HG02981 (cell line): Measurements from ENCODE around the gene GRAMD4.

Experiments used
- ATAC-seq: cut with Tn5 transposase; IDR thresholded peaks from one replicate; pipeline ENCODE4 v1.9.1; 2021; ENCODE audit warnings: mild to moderate bottlenecking, moderate library complexity; ENCODE audit not compliant: unreplicated experiment

The GRAMD4 gene

GRCh38 chr22:46707827-46708570 lies 87.8 kb downstream of the GRAMD4 start:
- ATAC-seq: no peak

DNA sequence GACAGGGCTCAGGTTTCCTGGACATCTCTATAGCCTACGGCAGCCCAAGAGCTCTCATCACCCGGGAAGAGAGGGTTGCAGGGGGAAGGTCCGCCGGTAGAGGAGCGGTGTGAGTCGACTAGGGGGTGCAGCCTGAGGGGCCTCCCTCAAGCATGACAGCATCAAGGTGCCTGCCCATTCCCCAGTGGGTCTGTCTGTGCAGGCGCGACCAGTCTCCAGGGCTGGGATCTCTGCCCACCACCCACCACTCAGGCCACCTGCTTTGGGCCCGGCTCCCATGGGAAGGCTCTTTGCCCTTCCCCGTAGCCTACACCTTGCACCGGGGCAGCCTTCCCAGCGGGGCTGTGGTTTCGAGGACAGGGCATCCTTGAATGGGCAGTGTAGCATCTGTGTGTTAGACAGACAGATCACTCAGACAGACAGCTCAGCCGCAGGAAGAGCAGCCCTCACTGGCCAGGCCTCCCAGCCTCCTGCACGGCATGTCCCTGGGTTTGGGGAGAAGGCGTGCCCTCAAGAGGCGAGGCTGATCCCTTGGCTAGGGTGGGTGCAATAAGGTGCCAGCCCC lies 88.7 kb downstream of the GRAMD4 start:
- no peak for ATAC-seq

DNA sequence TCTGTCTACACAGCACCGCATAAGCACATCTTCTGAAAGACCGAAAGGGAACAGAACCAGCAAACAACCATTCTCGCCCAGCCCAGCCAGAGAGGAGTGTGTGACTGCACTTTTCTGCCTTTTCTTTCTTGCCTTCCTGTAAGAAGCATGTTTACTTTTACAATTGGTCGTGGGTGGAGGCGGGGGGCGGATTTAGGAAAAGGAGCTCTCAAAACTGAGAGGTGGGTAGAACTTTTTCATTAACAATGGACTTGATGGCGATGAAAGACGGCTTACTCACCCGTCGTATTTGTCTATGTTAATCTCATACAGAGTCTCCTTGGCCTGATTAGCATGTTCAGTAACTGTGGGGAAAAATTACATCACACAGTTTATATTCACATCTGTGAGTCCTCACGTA lies 90.6 kb downstream of the GRAMD4 start:
- no peak for ATAC-seq

DNA sequence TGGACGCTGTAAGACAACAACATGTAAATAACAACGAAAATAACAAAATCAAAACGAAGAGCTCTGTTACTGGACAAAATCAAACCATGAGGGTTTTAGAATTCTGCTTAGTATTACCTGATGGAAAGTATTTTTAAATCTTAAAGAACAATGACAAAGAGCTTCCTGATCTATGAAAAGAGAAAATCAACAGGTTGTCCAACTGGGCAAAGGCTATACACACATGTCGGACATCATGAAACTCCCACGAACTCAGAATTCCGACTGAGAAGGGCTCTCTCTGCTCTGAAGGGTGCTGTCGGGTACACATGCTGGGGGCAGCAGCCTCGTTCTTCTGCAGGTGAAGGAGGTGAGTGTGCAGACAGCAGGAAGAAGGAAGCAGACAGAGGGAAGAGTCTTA lies 92.1 kb downstream of the GRAMD4 start:
- ATAC-seq: no peak

DNA sequence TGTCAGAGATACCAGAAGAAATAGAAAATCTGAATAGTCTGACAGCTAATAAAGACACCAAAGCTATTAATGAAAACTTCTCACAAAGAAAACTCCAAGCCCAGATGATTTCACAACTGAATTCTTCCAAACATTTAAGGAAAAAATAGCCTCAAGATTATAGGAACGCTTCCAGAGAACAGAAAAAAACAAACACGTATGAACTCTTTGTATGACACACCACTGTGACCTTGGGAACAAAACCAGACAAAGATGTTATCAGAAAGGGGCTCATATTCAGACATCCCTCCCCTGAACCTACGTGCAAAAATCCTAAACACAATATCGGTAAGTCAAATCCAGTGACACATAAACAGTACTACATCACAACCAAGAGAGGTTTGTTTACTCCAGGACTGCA lies 94.4 kb downstream of the GRAMD4 start:
- ATAC-seq: no peak

DNA sequence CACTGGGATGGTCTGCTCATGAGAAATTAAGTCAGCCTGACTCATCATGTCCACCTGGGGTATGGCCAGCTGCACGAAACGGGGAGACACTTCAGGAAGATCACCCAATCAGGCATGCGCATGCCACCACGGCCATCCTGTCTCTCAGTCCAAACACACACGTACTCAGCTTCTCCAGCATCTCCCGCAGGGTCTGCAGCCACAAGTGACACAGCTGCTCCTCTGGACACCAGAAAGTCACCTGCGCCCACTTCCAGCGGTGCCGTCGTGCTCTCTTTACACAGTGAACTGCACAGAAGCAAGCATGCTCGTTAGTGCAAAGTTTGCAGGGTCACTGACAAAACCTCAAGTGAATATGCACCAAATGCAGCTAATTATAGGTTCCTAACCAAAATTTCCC lies 99.7 kb downstream of the GRAMD4 start:
- no peak for ATAC-seq

DNA sequence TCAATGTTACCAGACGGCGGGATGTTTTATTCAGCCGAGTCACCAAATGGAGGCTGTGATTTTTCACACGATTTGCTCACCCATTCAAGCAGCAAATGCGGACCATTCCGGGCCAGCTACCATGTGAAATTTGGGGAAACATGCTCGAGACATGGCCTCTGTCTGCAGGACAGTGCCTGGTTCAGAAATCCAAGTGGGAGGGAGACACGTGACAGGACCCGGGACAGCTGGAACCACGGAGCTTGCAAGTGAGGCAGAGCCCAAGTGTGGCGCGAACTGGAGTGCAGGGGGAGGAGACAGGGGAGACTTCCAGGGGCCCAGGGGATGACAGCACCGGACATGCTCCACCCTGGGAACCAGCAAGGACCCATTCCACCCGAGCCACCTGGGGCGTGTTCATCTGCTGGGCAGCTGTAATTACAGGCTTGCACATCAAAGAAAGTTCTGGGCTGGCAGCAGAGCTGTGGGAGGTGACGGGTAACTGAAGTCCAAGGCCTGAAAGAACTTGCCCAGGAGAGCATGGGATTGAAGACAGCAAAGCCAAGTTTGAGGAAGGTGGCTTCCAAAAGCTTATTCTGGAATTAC lies 101.4 kb downstream of the GRAMD4 start:
- no peak for ATAC-seq

DNA sequence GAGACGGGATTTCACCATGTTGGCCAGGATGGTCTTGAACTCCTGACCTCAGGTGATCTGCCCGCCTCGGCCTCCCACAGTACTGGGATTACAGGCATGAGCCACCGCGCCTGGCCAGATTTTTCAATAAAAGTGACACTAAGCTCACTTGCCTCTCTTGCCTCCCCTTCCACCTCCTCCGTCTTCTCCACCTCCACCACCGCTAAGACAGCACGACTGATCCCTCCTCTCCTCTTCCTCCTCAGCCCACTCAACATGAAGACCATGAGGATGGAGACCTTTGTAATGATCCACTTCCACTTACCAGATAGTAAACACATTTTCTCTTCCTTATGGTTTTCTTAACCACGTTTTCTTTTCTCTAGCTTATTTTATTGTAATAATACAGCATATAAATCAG lies 103.7 kb downstream of the GRAMD4 start:
- ATAC-seq: no peak

- no peak for ATAC-seq
Observed at GRCh38 chr22:46725096-46725495, 104.9 kb downstream of the GRAMD4 start.

DNA sequence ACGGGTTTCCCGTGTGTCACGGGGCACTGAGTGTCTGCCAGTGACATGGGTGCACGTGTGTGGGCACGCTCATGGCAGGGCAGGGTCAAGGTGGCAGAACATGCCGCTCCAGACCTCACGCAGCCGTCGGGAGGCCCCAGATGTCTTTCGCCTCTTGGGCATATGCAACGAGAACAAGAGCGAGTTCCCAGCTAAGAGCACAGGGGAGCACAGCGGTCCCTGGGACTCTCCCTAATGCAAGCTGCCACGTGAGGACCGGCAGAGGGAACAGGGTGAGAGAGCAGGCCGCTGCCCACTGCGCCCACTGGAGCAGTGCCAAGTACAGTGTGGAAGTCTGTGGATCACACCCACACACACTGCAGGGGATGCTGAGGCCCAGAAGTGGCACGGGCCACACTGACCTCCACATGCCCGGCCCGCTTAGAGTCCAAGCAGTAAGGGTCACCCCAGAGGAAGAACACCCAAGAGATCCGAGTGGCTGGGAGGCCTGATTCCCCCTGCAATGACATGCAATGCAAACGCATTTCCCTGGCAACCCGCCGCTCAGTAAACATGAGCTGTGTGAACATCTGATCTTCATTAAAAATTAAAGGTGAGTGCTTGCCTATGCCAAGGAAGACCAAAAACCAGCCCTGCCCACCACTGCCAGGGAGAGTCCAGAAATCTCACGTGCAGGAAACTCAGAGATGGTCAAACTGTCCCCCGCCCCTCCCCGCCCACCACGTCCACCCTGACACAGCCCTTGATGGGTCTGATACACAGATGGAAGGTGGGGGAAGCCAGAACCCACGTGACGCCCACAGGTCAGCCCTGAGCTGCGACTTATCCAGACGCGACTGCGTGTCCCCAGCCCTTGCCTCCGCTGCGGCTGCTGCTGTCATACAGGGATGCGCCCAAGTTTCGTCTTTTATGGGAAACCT lies 106.1 kb downstream of the GRAMD4 start:
- ATAC-seq: no peak

DNA sequence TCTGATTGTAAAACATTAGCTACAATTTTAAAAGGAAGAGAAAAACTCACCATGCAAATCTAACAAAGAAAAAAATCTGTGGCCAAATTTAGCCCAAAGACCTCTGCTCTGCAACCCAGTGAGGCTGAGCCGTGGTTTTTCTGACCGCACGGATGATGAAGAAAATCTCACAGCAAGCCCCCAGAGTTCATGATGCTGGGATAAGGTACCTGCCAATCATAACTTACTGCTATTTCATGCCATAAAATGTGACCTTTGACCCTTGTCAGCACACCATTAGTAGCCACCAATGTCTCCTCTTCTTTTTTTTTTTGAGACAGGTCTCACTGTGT lies 106.8 kb downstream of the GRAMD4 start:
- ATAC-seq: no peak

DNA sequence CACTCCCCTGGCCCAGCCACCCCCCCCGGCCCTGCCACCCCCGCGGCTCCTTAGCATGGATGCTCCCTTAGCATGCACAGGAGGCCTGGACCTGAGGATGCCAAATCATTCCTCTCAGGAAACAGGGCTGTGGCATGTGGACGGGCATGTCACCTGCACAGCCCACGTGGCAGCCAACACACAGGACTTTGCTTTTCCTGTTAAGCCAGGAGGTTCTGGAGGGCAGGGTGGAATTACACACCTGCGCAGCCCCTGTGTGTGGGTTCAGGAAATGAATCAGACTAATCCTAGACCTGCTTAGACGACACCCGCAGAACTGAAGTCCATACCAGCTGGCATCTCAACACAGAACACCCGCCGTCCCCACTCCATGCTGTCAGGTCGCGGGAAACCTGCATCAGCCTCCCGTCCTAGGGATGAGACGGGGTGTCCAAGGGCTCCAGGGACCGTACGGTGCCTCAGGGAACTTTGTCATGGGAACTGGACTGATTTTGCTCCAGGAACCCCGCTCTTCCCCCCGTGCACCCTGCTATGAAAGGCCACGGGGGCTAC lies 107.7 kb downstream of the GRAMD4 start:
- no peak for ATAC-seq

GRCh38 chr22:46728470-46728869 lies 108.3 kb downstream of the GRAMD4 start:
- no peak for ATAC-seq
